ENCODE results near the gene SERPINA4.
A peak's percentile ranks its signal among the peaks of the same experiment; 100 is the strongest.

SERPINA4 gene

DNA sequence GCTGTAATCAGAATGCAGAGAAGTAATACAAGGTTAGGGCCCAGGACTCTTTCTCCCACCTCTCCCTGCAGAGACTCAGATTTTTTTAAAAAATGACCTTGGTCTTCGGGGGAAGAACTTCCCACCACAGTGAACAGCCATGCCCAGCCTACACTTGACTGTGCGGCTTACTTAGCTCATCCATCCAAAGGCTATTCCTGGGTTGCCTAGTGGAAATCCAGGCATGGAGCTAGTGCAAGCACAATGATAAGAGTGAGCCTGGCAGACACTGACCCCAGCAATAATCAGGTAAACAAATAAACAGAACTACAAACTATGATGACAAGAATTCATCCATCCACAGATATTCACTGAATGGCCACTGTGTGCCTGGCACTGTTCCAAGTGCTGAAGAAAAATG is 34.7 kb downstream of the SERPINA4 start:
- TF ChIP-seq, protein P1, sequence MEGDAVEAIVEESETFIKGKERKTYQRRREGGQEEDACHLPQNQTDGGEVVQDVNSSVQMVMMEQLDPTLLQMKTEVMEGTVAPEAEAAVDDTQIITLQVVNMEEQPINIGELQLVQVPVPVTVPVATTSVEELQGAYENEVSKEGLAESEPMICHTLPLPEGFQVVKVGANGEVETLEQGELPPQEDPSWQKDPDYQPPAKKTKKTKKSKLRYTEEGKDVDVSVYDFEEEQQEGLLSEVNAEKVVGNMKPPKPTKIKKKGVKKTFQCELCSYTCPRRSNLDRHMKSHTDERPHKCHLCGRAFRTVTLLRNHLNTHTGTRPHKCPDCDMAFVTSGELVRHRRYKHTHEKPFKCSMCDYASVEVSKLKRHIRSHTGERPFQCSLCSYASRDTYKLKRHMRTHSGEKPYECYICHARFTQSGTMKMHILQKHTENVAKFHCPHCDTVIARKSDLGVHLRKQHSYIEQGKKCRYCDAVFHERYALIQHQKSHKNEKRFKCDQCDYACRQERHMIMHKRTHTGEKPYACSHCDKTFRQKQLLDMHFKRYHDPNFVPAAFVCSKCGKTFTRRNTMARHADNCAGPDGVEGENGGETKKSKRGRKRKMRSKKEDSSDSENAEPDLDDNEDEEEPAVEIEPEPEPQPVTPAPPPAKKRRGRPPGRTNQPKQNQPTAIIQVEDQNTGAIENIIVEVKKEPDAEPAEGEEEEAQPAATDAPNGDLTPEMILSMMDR (IDR thresholded peaks at IDR 0.05; ENCODE audit: low read depth, low read length, missing control alignments), result no peak
- H3K4me3 ChIP-seq (replicated peaks; ENCODE audit: low read depth, low read length), result no peak overlapping the region
- DNase-seq (ENCODE audit: extremely low read depth, low read depth), result no peak

DNA sequence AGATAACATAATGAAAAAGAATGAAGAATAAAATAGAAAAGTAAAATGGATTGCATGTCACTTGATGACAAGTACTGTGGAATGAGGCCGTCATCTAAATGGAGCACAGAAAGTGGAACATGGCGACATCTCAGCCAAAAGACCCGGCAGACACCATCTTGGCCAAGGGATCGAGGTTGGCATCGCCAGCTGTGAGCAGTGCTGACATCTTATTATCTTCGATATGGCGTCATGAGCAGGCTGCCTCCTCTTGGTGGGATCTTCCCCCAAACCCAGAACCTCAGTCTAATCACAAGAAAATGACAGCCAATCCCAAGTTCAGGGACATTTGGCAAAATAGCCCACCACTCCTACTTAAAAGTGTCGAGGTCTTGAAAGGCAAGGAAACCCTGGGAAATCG is 35.1 kb downstream of the SERPINA4 start:
- no peak for DNase-seq (ENCODE audit: extremely low read depth, low read depth)
- TF ChIP-seq, protein P1 (IDR thresholded peaks at IDR 0.05; ENCODE audit: low read depth, low read length, missing control alignments), result no peak
- H3K4me3 ChIP-seq (replicated peaks; ENCODE audit: low read depth, low read length), result no peak overlapping the region

DNA sequence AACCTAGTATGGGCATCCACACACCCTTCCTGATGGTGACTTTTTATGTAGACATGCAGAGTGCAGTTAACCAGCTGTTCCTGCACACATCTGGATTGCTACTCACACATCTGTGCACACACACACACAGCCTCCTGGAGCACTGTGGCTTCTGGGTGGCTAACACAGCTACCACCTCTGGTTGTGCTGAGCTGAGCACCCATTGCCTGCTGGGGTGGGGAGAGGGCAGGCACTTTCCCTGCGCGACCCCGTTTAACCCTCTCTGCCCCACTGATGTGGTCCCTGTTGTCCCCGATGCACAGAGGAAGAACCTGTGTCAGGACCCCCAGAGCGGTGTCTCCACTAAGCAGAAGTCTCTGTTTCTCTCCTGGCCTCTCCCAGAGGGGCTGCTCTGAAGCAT is 36.5 kb downstream of the SERPINA4 start:
- TF ChIP-seq, protein P1 (IDR thresholded peaks at IDR 0.05; ENCODE audit: low read depth, low read length, missing control alignments), result no peak
- no peak overlapping the region for H3K4me3 ChIP-seq (replicated peaks; ENCODE audit: low read depth, low read length)
- no peak for DNase-seq (ENCODE audit: extremely low read depth, low read depth)

DNA sequence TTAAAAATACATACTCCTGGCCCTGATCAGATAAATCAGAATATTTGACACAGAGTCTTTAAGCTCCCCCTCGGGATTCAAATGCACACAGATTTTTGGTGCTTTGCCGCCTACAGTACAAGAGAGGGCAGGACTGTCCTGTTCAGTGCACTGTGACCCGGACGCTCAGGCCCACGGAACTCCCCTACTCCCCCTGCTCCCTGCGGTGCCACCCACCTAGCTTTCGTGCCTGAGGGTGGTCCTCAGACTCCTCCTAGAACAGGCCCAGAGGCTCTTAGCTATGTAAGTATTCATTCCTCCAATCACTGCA is 37.2 kb downstream of the SERPINA4 start:
- TF ChIP-seq, protein P1 (IDR thresholded peaks at IDR 0.05; ENCODE audit: low read depth, low read length, missing control alignments), result no peak
- DNase-seq (ENCODE audit: extremely low read depth, low read depth), result no peak
- H3K4me3 ChIP-seq (replicated peaks; ENCODE audit: low read depth, low read length), result no peak overlapping the region

DNA sequence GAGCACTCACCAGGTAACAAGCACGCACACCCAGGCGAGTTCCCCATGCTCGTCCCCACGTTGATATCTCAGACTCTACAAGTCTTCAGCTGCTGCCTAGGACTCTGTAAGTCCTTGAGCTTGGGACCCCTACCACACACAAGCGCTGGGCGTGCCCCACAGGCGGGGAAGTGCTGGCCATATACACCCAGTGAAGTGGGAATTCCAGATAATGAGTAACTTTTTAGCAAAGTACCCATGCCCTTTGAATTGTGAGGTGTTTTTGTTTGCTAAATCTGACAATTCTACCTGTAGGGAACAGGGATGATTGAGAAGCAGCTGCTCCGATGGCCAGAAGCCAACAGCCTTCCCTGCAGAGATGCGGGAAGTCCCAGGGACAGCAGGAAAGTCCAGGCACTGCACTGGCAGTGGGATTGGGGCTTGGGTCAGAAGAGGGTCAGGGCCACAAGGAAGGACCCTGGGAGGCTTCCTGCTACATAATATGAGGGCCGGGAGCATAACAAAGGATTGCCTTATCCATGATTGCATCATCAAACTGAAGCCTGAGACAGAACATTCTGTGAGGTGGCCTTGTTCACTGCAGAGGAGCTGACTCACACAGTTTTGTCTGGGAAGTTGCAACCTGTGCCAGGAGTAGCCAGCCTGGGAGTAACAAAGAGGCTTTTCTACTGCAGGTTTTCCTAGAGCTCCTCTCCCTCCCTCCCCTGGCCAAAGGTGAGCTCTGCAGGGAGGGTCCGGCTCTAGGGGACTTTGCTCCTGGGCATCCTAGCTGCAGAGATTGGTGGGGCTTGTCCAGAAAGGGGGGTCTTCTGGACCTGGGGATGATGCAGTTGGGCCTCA is 37.8 kb downstream of the SERPINA4 start:
- H3K4me3 ChIP-seq (replicated peaks; ENCODE audit: low read depth, low read length), result no peak overlapping the region
- DNase-seq (ENCODE audit: extremely low read depth, low read depth), result peak; percentile 14
- TF ChIP-seq, protein P1 (IDR thresholded peaks at IDR 0.05; ENCODE audit: low read depth, low read length, missing control alignments), result no peak

DNA sequence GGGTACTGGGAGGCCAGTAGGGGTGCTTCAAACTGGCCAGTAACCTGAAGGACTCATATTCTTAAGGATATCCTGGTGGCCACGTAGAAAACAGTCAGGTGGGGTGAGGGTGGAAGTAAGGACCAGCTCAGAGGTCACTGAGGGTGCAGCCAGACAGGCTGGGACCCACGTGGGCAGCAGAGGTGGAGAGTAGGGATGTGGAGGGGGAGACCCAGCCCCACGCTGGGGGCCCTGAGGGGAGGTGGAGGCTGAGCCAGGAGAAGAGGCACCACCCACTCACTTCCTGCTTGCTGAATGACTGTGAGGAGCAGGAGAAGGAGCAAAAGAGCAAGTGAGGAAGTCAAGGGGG is 38.4 kb downstream of the SERPINA4 start:
- no peak for DNase-seq (ENCODE audit: extremely low read depth, low read depth)
- TF ChIP-seq, protein P1 (IDR thresholded peaks at IDR 0.05; ENCODE audit: low read depth, low read length, missing control alignments), result no peak
- H3K4me3 ChIP-seq (replicated peaks; ENCODE audit: low read depth, low read length), result no peak overlapping the region

DNA sequence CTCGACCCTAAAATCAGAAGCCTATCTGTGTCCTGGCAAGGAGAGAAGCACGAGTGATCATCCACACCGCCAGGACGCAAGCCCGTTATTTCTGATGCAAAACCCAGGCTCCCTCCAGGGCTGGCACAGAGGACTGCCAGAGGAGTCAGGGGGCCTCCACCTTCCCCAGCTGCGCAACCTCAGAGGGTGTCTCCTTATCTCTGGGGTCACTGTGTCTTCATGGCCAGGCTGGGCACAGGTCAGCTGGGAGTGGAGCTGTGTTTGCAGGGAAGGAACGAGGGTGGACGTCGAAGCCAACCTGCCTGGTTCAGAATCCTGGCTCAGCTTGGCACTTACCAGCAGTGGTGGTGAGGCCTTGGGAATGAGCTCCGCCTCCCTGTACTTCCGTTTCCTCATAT is 38.9 kb downstream of the SERPINA4 start:
- H3K4me3 ChIP-seq (replicated peaks; ENCODE audit: low read depth, low read length), result no peak overlapping the region
- TF ChIP-seq, protein P1 (IDR thresholded peaks at IDR 0.05; ENCODE audit: low read depth, low read length, missing control alignments), result no peak
- no peak for DNase-seq (ENCODE audit: extremely low read depth, low read depth)

Data from HFF-Myc (cell line).